ACHN (cell line): Measurements from ENCODE around the gene IGFLR1.
A peak's percentile ranks its signal among the peaks of the same experiment; 100 is the strongest.

Experiments
- DNase-seq: peaks from one replicate; pipeline ENCODE4 v3.0.0-alpha.2; 2015
- in situ Hi-C: cut with HindIII; loops from 2 replicates; pipeline ENCODE4 v1.10.0; 2017; ENCODE audit warnings: low sequenced_read_pairs, low pct_ligation_motif_present, low pct_unique_long_range_greater_than_20kb

IGFLR1 gene

GRCh38 chr19:35757749-35758608 is 15.7 kb upstream of the IGFLR1 start, which contains the start of gene PROSER3:
TSS of gene PROSER3 (plus strand) at chr19:35758176. CDS start at chr19:35758216, 40 bp downstream.
- in situ Hi-C loops: no loop called here

GRCh38 chr19:35757231-35757748 is 15.0 kb upstream of the IGFLR1 start:
- peak; percentile 63 for DNase-seq
- in situ Hi-C loops: no loop called here

More at GRCh38 chr19:35757749-35758608, 15.7 kb upstream of the IGFLR1 start, which contains the start of gene PROSER3:
- DNase-seq: peak; percentile 98

GRCh38 chr19:35756377-35757230 is 14.4 kb upstream of the IGFLR1 start, which contains the start of gene HSPB6:
TSS of gene HSPB6 (minus strand) at chr19:35757029. CDS start at chr19:35757008, 21 bp downstream.
- no peak for DNase-seq
- in situ Hi-C loops: no loop called here

- in situ Hi-C loops: no loop called here
- no peak for DNase-seq
Observed at GRCh38 chr19:35755550-35756376, 13.5 kb upstream of the IGFLR1 start.

- DNase-seq: no peak
- in situ Hi-C loops: no loop called here
Observed at GRCh38 chr19:35755131-35755549, 12.9 kb upstream of the IGFLR1 start.

- in situ Hi-C loops: no loop called here
Observed at GRCh38 chr19:35754370-35755130, 12.3 kb upstream of the IGFLR1 start.

GRCh38 chr19:35753634-35754369 is 11.6 kb upstream of the IGFLR1 start:
- in situ Hi-C loops: no loop called here
- DNase-seq: no peak

More at GRCh38 chr19:35754370-35755130, 12.3 kb upstream of the IGFLR1 start:
- no peak for DNase-seq

- in situ Hi-C loops: no loop called here
- DNase-seq: no peak
Observed at GRCh38 chr19:35752746-35753350, 10.6 kb upstream of the IGFLR1 start.

GRCh38 chr19:35751839-35752745 is 9.8 kb upstream of the IGFLR1 start:
- in situ Hi-C loops: no loop called here
- DNase-seq: no peak

GRCh38 chr19:35750167-35750566 is 7.9 kb upstream of the IGFLR1 start:
- DNase-seq: no peak
- in situ Hi-C loops: no loop called here

- in situ Hi-C loops: no loop called here
- peak; percentile 98 for DNase-seq
Observed at GRCh38 chr19:35748106-35749020, 6.1 kb upstream of the IGFLR1 start, which contains the start of gene LIN37. TSS of gene LIN37 (plus strand) at chr19:35748576. CDS start at chr19:35748725, 149 bp downstream.

- in situ Hi-C loops: no loop called here
- no peak for DNase-seq
Observed at GRCh38 chr19:35746531-35746930, 4.3 kb upstream of the IGFLR1 start.

- DNase-seq: no peak
- in situ Hi-C loops: no loop called here
Observed at GRCh38 chr19:35746087-35746462, 3.8 kb upstream of the IGFLR1 start.

- DNase-seq: peak; percentile 98
- in situ Hi-C loops: no loop called here
Observed at GRCh38 chr19:35745328-35746086, 3.3 kb upstream of the IGFLR1 start, which contains the start of the genes PSENEN and U2AF1L4. TSS of gene PSENEN (plus strand) at chr19:35745651. CDS start at chr19:35745931, 280 bp downstream. TSS of gene U2AF1L4 (minus strand) at chr19:35745418. CDS start at chr19:35745391, 27 bp downstream.
